BJ (cell line): ENCODE results near the gene HDAC9. TPM values are rescaled to one million over a fixed set of nuclear protein-coding genes. Genes with fewer than 3 reads are reported as not detected.

Experiments
- CTCF ChIA-PET: fragments of 350-600 bp; formaldehyde crosslinking; extraction: SDS; loops from one replicate; lab custom pipeline; 2021; ENCODE audit warnings: antibody characterized with exemption, inconsistent platforms; lab: Yijun Ruan, JAX
- POLR2A ChIA-PET: fragments of 300-600 bp; sonication (Branson Sonifier 250); formaldehyde crosslinking; extraction: SDS; loops from one replicate; lab custom pipeline; 2021; ENCODE audit warnings: antibody characterized with exemption; lab: Charles Lee
- DNase-seq: peaks from one replicate; pipeline ENCODE4 v3.0.0-alpha.2; 2011; ENCODE audit warnings: low read depth
- H3K27me3 ChIP-seq: 2 replicates; pipeline ENCODE4 v1.6.0; 2011; ENCODE audit warnings: low read length; ENCODE audit not compliant: control insufficient read depth, insufficient read depth
- H3K36me3 ChIP-seq: 2 replicates; pipeline ENCODE4 v1.5.1; 2011; ENCODE audit warnings: low read length; ENCODE audit not compliant: control insufficient read depth, insufficient read depth
- H3K4me3 ChIP-seq: 2 replicates; pipeline ENCODE4 v1.5.1; 2011; ENCODE audit warnings: low read depth, mild to moderate bottlenecking, control low read depth, low read length
- CTCF ChIP-seq: IDR thresholded peaks from 2 replicates; pipeline ENCODE4 v1.5.1; 2011; ENCODE audit warnings: low read depth, mild to moderate bottlenecking, control low read depth, inconsistent platforms, low read length, moderate library complexity; ENCODE audit not compliant: insufficient read depth
- polyA plus RNA-seq: library from polyadenylated mRNA; depleted of rRNA; stranded (reverse); fragments of >200 nt; gene quantifications from 2 replicates; pipeline ENCODE4 v1.2.3, GENCODE V29; 2011

Gene HDAC9
- polyA plus RNA-seq, 1 experiment = 14.7 TPM

- no peak overlapping the region for H3K4me3 ChIP-seq
- TF ChIP-seq CTCF = no peak
- DNase-seq = no peak
- ChIA-PET POLR2A (no interaction called here), CTCF (no interaction called here)
- H3K27me3 ChIP-seq = no peaks in the 10 kb centered on the region
- no peaks in the 10 kb centered on the region for H3K36me3 ChIP-seq
These were observed 185.0 kb downstream of the HDAC9 start for GRCh38 chr7:18680576-18680975.

GRCh38 chr7:18684916-18685315, 189.4 kb downstream of the HDAC9 start:
- H3K36me3 ChIP-seq = no peaks in the 10 kb centered on the region
- H3K4me3 ChIP-seq = no peak overlapping the region
- TF ChIP-seq CTCF = no peak
- DNase-seq = no peak
- ChIA-PET POLR2A (no interaction called here), CTCF (interaction anchor here (0.7 to 1.8 kb wide), 2 partner anchors 19 to 428 kb away, joined by 4 to 5 read pairs; no protein-coding TSS in a partner anchor)
- no peaks in the 10 kb centered on the region for H3K27me3 ChIP-seq

GRCh38 chr7:18685971-18686370, 190.4 kb downstream of the HDAC9 start:
- Histone ChIP-seq H3K36me3 (no peaks in the 10 kb centered on the region), H3K27me3 (no peaks in the 10 kb centered on the region), H3K4me3 (no peak overlapping the region)
- no peak for TF ChIP-seq CTCF
- ChIA-PET CTCF (no interaction called here), POLR2A (no interaction called here)
- no peak for DNase-seq

GRCh38 chr7:18689551-18689950, 194.0 kb downstream of the HDAC9 start:
- H3K27me3 ChIP-seq = no peaks in the 10 kb centered on the region
- ChIA-PET POLR2A (no interaction called here), CTCF (no interaction called here)
- H3K36me3 ChIP-seq = no peaks in the 10 kb centered on the region
- TF ChIP-seq CTCF = no peak
- no peak for DNase-seq
- H3K4me3 ChIP-seq = no peak overlapping the region

- peak; percentile 59 for DNase-seq
- Histone ChIP-seq H3K27me3 (no peaks in the 10 kb centered on the region), H3K36me3 (no peaks in the 10 kb centered on the region), H3K4me3 (no peak overlapping the region)
- ChIA-PET CTCF (interaction anchor here (0.6 to 2.4 kb wide), 17 partner anchors 9 to 983 kb away, joined by 3 to 9 read pairs (median 4); no protein-coding TSS in a partner anchor), POLR2A (interaction anchor here (0.6 kb wide), 1 partner anchor 424 kb away, joined by 3 read pairs; the partner anchor contains the start of gene TWIST1)
- TF ChIP-seq CTCF = peak; percentile 79
These were observed 197.9 kb downstream of the HDAC9 start for GRCh38 chr7:18693406-18693805.
